ACC112 (cell line): ENCODE measurements around the gene ENO3.

Experiments used
- H2AFZ ChIP-seq: fragments of 200-600 bp; sonication (generic); one replicate; pipeline ENCODE4 v1.6.0; 2017; ENCODE audit warnings: antibody characterized with exemption, low read length; ENCODE audit not compliant: unreplicated experiment
- H3K27ac ChIP-seq: fragments of 200-600 bp; sonication (generic); 2 replicates; pipeline ENCODE4 v1.5.1; 2014; ENCODE audit warnings: low read depth, mild to moderate bottlenecking, antibody characterized with exemption, low read length, moderate library complexity
- H3K27me3 ChIP-seq: fragments of 200-600 bp; sonication (generic); 2 replicates; pipeline ENCODE4 v1.6.1; 2014; ENCODE audit warnings: mild to moderate bottlenecking, antibody characterized with exemption, low read length, moderate library complexity, mixed read lengths; ENCODE audit not compliant: insufficient read depth
- H3K36me3 ChIP-seq: fragments of 200-600 bp; sonication (generic); 2 replicates; pipeline ENCODE4 v1.6.1; 2016; ENCODE audit warnings: mild to moderate bottlenecking, antibody characterized with exemption, low read length, moderate library complexity, mixed read lengths; ENCODE audit not compliant: insufficient read depth
- H3K4me1 ChIP-seq: fragments of 200-600 bp; sonication (generic); one replicate; pipeline ENCODE4 v1.6.1; 2016; ENCODE audit warnings: low read length, mixed read lengths; ENCODE audit not compliant: insufficient read depth, unreplicated experiment, control insufficient read depth
- H3K4me3 ChIP-seq: fragments of 200-600 bp; sonication (generic); 2 replicates; pipeline ENCODE4 v1.5.1; 2014; ENCODE audit warnings: mild to moderate bottlenecking, low read depth, low read length
- H3K79me2 ChIP-seq: fragments of 200-600 bp; sonication (generic); one replicate; pipeline ENCODE4 v1.6.0; 2016; ENCODE audit warnings: low read length; ENCODE audit not compliant: control insufficient read depth, unreplicated experiment, insufficient read depth

ENO3 gene

DNA sequence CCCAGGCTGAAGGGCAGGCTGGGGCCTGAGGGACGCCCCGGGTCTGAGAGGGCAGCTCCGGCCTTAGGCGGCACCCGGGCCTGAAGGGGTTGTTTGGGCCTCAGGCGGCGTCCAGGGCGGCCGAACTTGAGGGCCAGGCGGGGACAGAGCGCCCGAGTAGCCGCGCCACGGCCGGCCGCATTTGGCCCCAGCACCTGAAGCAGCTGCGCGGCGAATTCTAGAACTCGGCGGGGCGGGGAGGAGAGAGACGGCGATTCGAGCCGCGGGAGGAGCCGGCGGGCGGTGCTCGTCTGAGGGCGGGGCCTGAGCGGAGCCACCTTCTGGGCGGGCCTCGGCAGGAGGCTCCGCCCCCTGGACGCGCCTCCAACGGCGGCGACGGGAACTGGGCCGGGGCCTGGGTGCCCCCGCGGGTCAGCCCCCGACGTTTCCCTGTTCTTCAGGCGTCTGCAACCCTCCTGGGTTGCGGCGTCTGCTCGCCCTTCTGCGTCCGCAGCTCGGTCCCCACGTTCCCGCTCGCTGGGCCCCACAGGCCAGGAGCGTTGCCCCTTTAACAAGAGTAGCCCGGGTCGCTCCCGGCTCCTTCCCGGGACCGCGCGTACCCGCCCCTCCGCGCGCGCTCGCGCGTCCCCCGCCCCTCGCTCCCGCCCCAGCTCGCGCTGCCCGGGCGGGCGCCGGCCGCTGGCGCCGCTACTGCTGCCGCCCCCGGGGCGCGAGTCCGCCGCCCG is 46.5 kb downstream of the ENO3 start, which contains the start of the genes INCA1 and KIF1C:
TSS of gene INCA1 (minus strand) at position 221 of the 725 bp plus-strand sequence. CDS start 3,085 bp downstream, outside the sequence.
TSS of gene KIF1C (plus strand) at position 649 of the 725 bp plus-strand sequence. CDS start 2,297 bp downstream, outside the sequence.
- no peaks in the 10 kb centered on the region for H3K27me3 ChIP-seq
- H3K4me3 ChIP-seq: peak within 1 kb of the TSS; percentile 98
- peak within 1 kb of the TSS; percentile 55 for H3K27ac ChIP-seq
- H3K36me3 ChIP-seq: peaks cover 14% of the 10 kb centered on the region; the same call in 1 of the 2 replicates
- peak within 1 kb of the TSS; percentile 92 for H2AFZ ChIP-seq
- H3K4me1 ChIP-seq: peaks cover 19% of the 10 kb centered on the region
- peaks cover 38% of the 10 kb centered on the region for H3K79me2 ChIP-seq

DNA sequence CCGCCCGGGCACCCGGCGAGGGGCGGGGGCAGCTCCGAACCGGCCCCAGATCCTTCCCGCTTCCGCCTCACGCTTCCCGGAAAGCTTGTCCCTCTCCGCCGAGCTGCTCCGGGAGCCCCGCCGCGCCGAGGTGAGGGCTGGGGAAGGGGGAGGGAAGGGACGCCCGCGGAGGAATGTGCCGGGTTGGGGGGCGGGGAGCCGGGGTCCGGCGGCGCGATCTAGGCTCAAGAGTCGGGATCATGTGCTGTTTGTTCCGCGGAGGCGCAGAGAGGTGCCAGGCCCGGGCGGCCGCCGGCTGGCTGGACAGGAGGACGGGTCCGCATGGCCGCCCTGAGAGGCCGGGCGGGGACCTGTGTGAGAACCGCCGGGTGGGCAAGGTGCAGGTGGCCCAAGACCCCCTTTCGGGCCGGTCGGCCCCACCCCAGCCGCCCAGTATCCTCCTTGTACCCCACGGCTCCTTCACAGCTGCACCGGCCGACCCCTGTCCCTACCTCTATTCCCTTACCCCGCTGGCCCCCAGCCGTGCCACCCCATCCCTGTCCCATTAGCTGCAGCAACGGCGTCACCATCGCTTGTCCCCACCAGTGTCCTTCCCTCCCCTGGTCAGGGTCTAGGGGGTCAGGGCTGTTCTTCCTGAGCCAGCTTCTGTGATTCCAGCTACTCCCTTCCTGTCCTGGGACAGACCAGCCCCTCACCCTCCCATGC is 47.3 kb downstream of the ENO3 start:
- Histone ChIP-seq H3K4me1 (peaks cover 19% of the 10 kb centered on the region), H3K27ac (peak overlapping the region; percentile 39; the same call in 1 of the 2 replicates), H2AFZ (peak overlapping the region; percentile 91), H3K27me3 (no peaks in the 10 kb centered on the region), H3K79me2 (peaks cover 38% of the 10 kb centered on the region), H3K4me3 (peak overlapping the region; percentile 98), H3K36me3 (peaks cover 15% of the 10 kb centered on the region; the same call in 1 of the 2 replicates)

DNA sequence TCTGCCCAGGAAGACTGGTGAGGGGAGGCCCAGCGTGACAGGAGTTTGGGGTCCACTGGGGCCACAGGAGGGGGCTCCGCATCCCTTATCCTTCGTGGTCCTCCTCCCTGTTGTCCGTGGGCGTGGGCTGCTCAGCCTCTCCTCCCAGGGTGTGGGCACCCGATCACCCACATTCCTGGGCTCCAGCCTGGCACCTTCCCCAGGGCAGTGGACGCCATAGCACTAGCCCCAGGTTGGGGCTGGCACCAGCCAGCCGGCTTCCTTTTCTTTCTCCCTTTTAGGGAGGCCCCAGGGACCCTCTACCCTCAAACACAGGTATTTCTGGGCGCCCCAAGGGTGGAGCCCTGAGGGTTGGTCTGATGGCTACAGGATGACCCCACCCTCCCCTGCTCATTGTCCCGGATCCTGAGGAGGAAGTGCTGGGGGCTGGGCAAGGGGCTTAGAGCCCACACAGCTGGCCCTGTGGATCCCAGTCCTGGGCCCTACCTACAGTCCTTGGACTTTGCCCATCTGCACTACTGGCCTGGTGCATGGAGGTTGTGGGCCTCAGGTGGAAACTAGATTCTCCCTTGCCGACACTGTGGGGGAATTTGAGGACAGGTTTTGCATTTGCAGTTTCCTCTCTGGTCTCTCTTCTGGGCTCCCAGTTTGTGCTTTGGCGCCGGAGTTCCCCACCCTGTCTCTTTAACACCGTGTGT is 48.0 kb downstream of the ENO3 start:
- Histone ChIP-seq H3K4me3 (peak overlapping the region; percentile 98), H3K27ac (no peak overlapping the region)

DNA sequence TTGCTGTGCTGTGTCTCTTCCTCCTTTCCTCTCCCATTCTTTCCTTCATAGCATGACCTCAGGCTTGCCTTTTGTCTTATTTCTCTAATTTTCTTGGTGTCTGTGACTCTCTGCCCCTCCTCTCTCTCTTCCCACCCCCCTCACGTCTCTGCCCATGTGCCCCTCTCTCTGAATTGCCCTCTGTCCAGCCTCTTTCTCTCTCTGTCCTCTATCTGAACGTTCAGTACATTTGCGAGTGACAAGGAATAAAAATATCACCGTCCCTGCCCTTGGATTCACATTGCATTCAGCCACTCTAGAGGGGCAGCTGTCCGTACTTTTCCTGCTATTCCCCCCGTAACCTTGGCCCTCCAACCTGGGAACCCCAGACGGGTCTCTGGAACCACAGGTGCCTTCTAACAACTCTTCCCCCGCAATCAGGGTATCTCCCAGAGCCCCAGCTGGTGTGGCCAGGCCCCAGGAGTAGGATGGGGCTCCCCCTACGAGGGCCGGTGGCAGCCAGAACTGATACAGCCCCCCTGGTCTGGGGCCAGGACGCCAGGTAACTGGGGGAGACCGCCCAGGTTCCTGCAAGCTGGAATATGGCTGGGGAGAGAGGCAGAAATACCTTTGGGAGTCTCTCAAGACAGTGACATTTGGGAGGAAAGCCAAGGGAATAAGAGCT is 48.6 kb downstream of the ENO3 start:
- H3K36me3 ChIP-seq: peaks cover 28% of the 10 kb centered on the region; the same call in 1 of the 2 replicates
- peak overlapping the region; percentile 98 for H3K4me3 ChIP-seq
- H3K79me2 ChIP-seq: peaks cover 38% of the 10 kb centered on the region
- peaks cover 19% of the 10 kb centered on the region for H3K4me1 ChIP-seq
- H2AFZ ChIP-seq: no peak overlapping the region
- H3K27me3 ChIP-seq: no peaks in the 10 kb centered on the region
- H3K27ac ChIP-seq: no peak overlapping the region

More for the DNA sequence above, 48.0 kb downstream of the ENO3 start:
- H3K79me2 ChIP-seq: peaks cover 38% of the 10 kb centered on the region
- H3K36me3 ChIP-seq: peaks cover 22% of the 10 kb centered on the region; the same call in 1 of the 2 replicates
- no peaks in the 10 kb centered on the region for H3K27me3 ChIP-seq
- H3K4me1 ChIP-seq: peaks cover 19% of the 10 kb centered on the region
- H2AFZ ChIP-seq: no peak overlapping the region

DNA sequence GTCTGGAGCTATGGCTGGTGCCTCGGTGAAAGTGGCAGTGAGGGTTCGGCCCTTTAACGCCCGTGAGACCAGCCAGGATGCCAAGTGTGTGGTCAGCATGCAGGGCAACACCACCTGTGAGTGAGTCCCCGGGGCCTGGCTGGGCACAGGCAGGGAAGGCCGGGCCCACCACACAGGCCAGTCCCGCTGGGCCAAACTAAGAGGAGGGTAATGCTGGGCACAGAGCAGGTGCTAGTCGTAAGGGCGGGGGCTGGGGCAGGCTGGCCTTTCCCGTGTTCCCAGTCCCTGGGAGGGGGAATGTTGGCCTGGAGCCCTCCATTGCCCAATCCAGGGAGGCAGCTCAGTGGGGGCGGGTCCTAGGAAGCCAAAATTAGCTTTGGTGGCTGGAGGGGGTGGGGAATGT is 49.3 kb downstream of the ENO3 start:
- Histone ChIP-seq H3K27ac (no peak overlapping the region), H3K4me1 (peaks cover 19% of the 10 kb centered on the region), H3K36me3 (peaks cover 35% of the 10 kb centered on the region), H3K79me2 (peaks cover 38% of the 10 kb centered on the region), H3K4me3 (peak overlapping the region; percentile 21; the same call in 1 of the 2 replicates), H2AFZ (no peak overlapping the region), H3K27me3 (no peaks in the 10 kb centered on the region)

DNA sequence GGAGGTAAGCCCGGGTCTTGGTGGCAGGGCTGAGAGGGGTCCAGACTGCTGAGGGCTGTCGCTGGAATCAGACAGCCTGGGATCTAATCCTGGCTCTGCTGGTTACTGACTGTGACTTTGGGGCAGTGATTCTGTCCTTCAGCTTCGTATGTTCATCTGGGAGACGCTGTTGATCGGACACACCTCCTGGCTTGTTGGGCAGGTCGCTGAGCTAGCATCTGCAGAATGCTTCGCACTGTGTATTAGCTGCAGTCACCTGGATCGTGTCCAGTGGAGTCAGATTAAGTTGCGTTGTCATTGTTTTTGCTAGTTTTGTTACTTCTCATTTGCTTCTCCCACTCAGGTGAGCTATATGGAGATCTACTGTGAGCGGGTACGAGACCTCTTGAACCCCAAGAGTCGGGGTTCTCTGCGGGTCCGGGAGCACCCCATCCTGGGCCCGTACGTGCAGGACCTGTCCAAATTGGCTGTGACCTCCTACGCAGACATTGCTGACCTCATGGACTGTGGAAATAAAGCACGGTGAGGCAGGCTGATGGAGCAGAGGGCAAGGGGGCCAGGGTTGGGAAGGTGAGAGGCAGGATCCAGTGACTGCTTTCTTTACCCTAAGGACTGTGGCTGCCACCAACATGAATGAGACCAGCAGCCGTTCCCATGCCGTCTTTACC is 51.3 kb downstream of the ENO3 start:
- H3K27me3 ChIP-seq: no peaks in the 10 kb centered on the region
- H3K36me3 ChIP-seq: peaks cover 42% of the 10 kb centered on the region
- H2AFZ ChIP-seq: no peak overlapping the region
- H3K4me3 ChIP-seq: no peak overlapping the region
- peaks cover 38% of the 10 kb centered on the region for H3K79me2 ChIP-seq
- H3K4me1 ChIP-seq: peaks cover 15% of the 10 kb centered on the region
- H3K27ac ChIP-seq: no peak overlapping the region

DNA sequence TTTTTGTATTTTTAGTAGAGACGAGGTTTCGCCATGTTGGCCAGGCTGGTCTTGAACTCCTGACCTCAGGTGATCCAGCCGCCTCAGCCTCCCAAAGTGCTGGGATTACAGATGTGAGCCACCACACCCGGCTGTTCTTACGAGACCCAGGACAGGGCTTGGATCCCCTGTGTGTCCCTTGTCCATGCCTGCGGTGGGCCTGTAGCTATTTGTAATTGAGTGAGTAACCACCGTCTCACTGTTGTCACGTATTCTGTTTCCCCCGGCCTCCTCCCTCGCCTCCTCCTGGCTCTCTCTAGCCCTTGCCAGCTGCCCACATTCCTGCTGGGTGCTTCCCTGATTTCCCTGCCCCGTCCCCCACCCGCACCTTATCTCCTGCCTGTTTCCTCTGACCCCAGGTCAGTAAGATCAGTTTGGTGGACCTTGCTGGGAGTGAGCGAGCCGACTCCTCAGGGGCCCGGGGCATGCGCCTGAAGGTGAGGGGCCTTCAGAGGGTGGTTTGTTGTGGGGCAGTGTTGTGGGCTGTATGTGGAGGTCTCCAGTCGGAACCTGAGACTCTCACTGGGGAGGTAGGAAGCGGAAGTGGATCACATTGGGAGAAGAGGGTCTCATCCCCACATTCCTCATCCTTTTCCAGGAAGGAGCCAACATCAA is 52.4 kb downstream of the ENO3 start:
- no peak overlapping the region for H3K27ac ChIP-seq
- no peaks in the 10 kb centered on the region for H3K27me3 ChIP-seq
- peaks cover 46% of the 10 kb centered on the region for H3K36me3 ChIP-seq
- H3K4me1 ChIP-seq: peaks cover 15% of the 10 kb centered on the region
- H3K4me3 ChIP-seq: no peak overlapping the region
- H2AFZ ChIP-seq: no peak overlapping the region
- H3K79me2 ChIP-seq: peaks cover 33% of the 10 kb centered on the region
